DOHH2 (cell line): ENCODE data around the gene CALHM4.

Source experiments
- H3F3A ChIP-seq: fragments of 200-600 bp; sonication (generic), shearing (Covaris generic); 2 replicates; pipeline ENCODE4 v1.6.0; 2016; ENCODE audit warnings: antibody characterized with exemption, mild to moderate bottlenecking; ENCODE audit not compliant: control insufficient read depth, insufficient read depth
- H3K27ac ChIP-seq: fragments of 200-600 bp; sonication (generic); 2 replicates; pipeline ENCODE4 v1.5.1; 2014; ENCODE audit warnings: low read depth, mild to moderate bottlenecking, low read length, moderate library complexity
- H3K27me3 ChIP-seq: fragments of 200-600 bp; sonication (generic); 2 replicates; pipeline ENCODE4 v1.6.1; 2014; ENCODE audit warnings: mild to moderate bottlenecking, low read length, mixed read lengths; ENCODE audit not compliant: control insufficient read depth
- H3K36me3 ChIP-seq: fragments of 200-600 bp; sonication (generic); 2 replicates; pipeline ENCODE4 v1.6.1; 2014; ENCODE audit warnings: mild to moderate bottlenecking, low read length, moderate library complexity, mixed read lengths; ENCODE audit not compliant: control insufficient read depth
- H3K4me1 ChIP-seq: fragments of 200-600 bp; sonication (generic); 2 replicates; pipeline ENCODE4 v1.6.1; 2014; ENCODE audit warnings: mild to moderate bottlenecking, low read length, mixed read lengths; ENCODE audit not compliant: control insufficient read depth
- H3K4me2 ChIP-seq: fragments of 200-600 bp; sonication (generic); 2 replicates; pipeline ENCODE4 v1.6.0; 2014; ENCODE audit warnings: mild to moderate bottlenecking, low read length, moderate library complexity
- H3K4me3 ChIP-seq: fragments of 200-600 bp; sonication (generic); 2 replicates; pipeline ENCODE4 v1.5.1; 2014; ENCODE audit warnings: mild to moderate bottlenecking, low read length, mixed read lengths
- H3K79me2 ChIP-seq: fragments of 200-600 bp; sonication (generic); 2 replicates; pipeline ENCODE4 v1.6.1; 2014; ENCODE audit warnings: mild to moderate bottlenecking, low read length, mixed read lengths; ENCODE audit not compliant: control insufficient read depth
- H3K9me2 ChIP-seq: fragments of 200-600 bp; sonication (generic); replicated peaks from 2 replicates; pipeline ENCODE4 v1.6.1; 2014; ENCODE audit warnings: mild to moderate bottlenecking, low read length, mixed read lengths; ENCODE audit not compliant: control insufficient read depth
- H3K9me3 ChIP-seq: fragments of 200-600 bp; sonication (generic); 2 replicates; pipeline ENCODE4 v1.6.1; 2014; ENCODE audit warnings: antibody characterized with exemption, low read length, mixed read lengths; ENCODE audit not compliant: control insufficient read depth, insufficient read depth
- H4K20me1 ChIP-seq: fragments of 200-600 bp; sonication (generic); 2 replicates; pipeline ENCODE4 v1.6.0; 2014; ENCODE audit warnings: low read depth, mild to moderate bottlenecking, antibody characterized with exemption, low read length, moderate library complexity; ENCODE audit not compliant: control insufficient read depth, insufficient read depth
- CTCF ChIP-seq: fragments of 200-600 bp; sonication (generic); IDR thresholded peaks from one replicate; pipeline ENCODE4 v1.5.1; 2014; ENCODE audit warnings: antibody characterized with exemption, mild to moderate bottlenecking, low read depth, low read length; ENCODE audit not compliant: poor library complexity, severe bottlenecking
- EZH2phosphoT487 ChIP-seq: fragments of 200-600 bp; sonication (generic); IDR thresholded peaks from 2 replicates; pipeline ENCODE4 v1.6.1; 2017; ENCODE audit warnings: borderline replicate concordance, mild to moderate bottlenecking, antibody characterized with exemption, low read length, moderate library complexity, mixed read lengths

Gene CALHM4

GRCh38 chr6:116564311-116564710, 10.8 kb downstream of the CALHM4 start:
- no peaks in the 10 kb centered on the region for H3K9me2 ChIP-seq
- H3K79me2 ChIP-seq: no peaks in the 10 kb centered on the region; the same call in 1 of the 2 replicates
- H3K9me3 ChIP-seq: no peaks in the 10 kb centered on the region
- H3K36me3 ChIP-seq: no peaks in the 10 kb centered on the region
- TF ChIP-seq EZH2phosphoT487 (no peak), CTCF (no peak)
- H3K4me3 ChIP-seq: no peak overlapping the region
- no peaks in the 10 kb centered on the region; the same call in 1 of the 2 replicates for H3F3A ChIP-seq
- H3K27ac ChIP-seq: no peak overlapping the region
- no peak overlapping the region for H3K4me2 ChIP-seq
- H3K27me3 ChIP-seq: peaks cover 28% of the 10 kb centered on the region
- peaks cover 13% of the 10 kb centered on the region for H3K4me1 ChIP-seq
- H4K20me1 ChIP-seq: no peaks in the 10 kb centered on the region

GRCh38 chr6:116564921-116565872, 11.6 kb downstream of the CALHM4 start:
- no peaks in the 10 kb centered on the region; the same call in 1 of the 2 replicates for H3F3A ChIP-seq
- peaks cover 9% of the 10 kb centered on the region for H3K79me2 ChIP-seq
- no peaks in the 10 kb centered on the region for H3K9me3 ChIP-seq
- H3K9me2 ChIP-seq: no peaks in the 10 kb centered on the region
- 0 out of 2 replicates have a peak overlapping the region, but pooled peaks have one; percentile 11 for H3K4me3 ChIP-seq
- H3K4me1 ChIP-seq: peaks cover 21% of the 10 kb centered on the region
- H4K20me1 ChIP-seq: no peaks in the 10 kb centered on the region
- no peaks in the 10 kb centered on the region for H3K36me3 ChIP-seq
- H3K27ac ChIP-seq: no peak overlapping the region
- peak overlapping the region; percentile 38 for H3K4me2 ChIP-seq
- TF ChIP-seq EZH2phosphoT487 (no peak), CTCF (no peak)
- peaks cover 25% of the 10 kb centered on the region for H3K27me3 ChIP-seq

GRCh38 chr6:116568111-116568510, 14.6 kb downstream of the CALHM4 start:
- Histone ChIP-seq H3K9me2 (no peaks in the 10 kb centered on the region), H4K20me1 (peaks cover 6% of the 10 kb centered on the region), H3K9me3 (no peaks in the 10 kb centered on the region), H3F3A (no peaks in the 10 kb centered on the region; the same call in 1 of the 2 replicates), H3K4me2 (no peak overlapping the region), H3K27me3 (peaks cover 25% of the 10 kb centered on the region), H3K36me3 (peaks cover 10% of the 10 kb centered on the region), H3K79me2 (peaks cover 34% of the 10 kb centered on the region), H3K4me3 (no peak overlapping the region), H3K27ac (no peak overlapping the region), H3K4me1 (peaks cover 30% of the 10 kb centered on the region)
- TF ChIP-seq CTCF (no peak), EZH2phosphoT487 (no peak)
